Adipose tissue (tissue), 3 donors: ENCODE data around the gene ZDHHC17. TPM values are rescaled to one million over a fixed set of nuclear protein-coding genes. Genes with fewer than 3 reads are reported as not detected.

Experiments used
- H3K27ac ChIP-seq: one replicate; pipeline ENCODE4 v1.5.1; 2013; ENCODE audit warnings: low read depth, low read length
- WGBS, 3 donors: extraction: QIAGEN DNeasy Blood & Tissue Kit; methylation state at CpG; one replicate each; pipeline ENCODE4 v1.1.7; 2013; 5-methylcytosine and 5-hydroxymethylcytosine counted together
- polyA plus RNA-seq, 3 donors: library from polyadenylated mRNA; stranded (reverse); fragments of 200-250 nt; gene quantifications; one replicate each; pipeline ENCODE4 v1.2.3, GENCODE V29; 2013
- donor health status: healthy with polysubstance abuse.
- donor health status: Bipolar disorder and iron deficiency.
- donor health status: healthy.

The ZDHHC17 gene
- polyA plus RNA-seq, 3 donors = 7.3 to 13.4 (median 8.4) TPM

- WGBS, 3 donors = 72 to 95% (median 91%) methylated on average over 2 of the region's 2 CpGs
- H3K27ac ChIP-seq = no peak overlapping the region
Observed at GRCh38 chr12:76799362-76799761, 35.4 kb downstream of the ZDHHC17 start.

- 92 to 97% (median 96%) methylated on average over 3 of the region's 3 CpGs for WGBS, 3 donors
- H3K27ac ChIP-seq = no peak overlapping the region
Observed at GRCh38 chr12:76802060-76802459, 38.1 kb downstream of the ZDHHC17 start.

GRCh38 chr12:76804435-76804976 is 40.6 kb downstream of the ZDHHC17 start:
- 82 to 97% (median 86%) methylated on average over 8 of the region's 8 CpGs for WGBS, 3 donors

GRCh38 chr12:76810671-76811419 is 46.9 kb downstream of the ZDHHC17 start:
- H3K27ac ChIP-seq = no peak overlapping the region
- 72 to 75% (median 72%) methylated on average over 6 of the region's 6 CpGs for WGBS, 3 donors

More at GRCh38 chr12:76804435-76804976, 40.6 kb downstream of the ZDHHC17 start:
- no peak overlapping the region for H3K27ac ChIP-seq

GRCh38 chr12:76811976-76812375 is 48.1 kb downstream of the ZDHHC17 start:
- H3K27ac ChIP-seq = no peak overlapping the region
- 85 to 88% (median 88%) methylated on average over 1 of the region's 1 CpG for WGBS, 3 donors

- H3K27ac ChIP-seq = no peak overlapping the region
Observed at GRCh38 chr12:76813265-76813664, 49.4 kb downstream of the ZDHHC17 start.

- WGBS, 3 donors = 85 to 89% (median 88%) methylated on average over 4 of the region's 4 CpGs
- no peak overlapping the region for H3K27ac ChIP-seq
Observed at GRCh38 chr12:76813972-76814371, 50.1 kb downstream of the ZDHHC17 start.

GRCh38 chr12:76820888-76821482 is 57.1 kb downstream of the ZDHHC17 start:
- no peak overlapping the region for H3K27ac ChIP-seq
- WGBS, 3 donors = 25 to 50% (median 39%) methylated on average over 2 of the region's 2 CpGs

GRCh38 chr12:76830436-76830835 is 66.5 kb downstream of the ZDHHC17 start:
- no peak overlapping the region for H3K27ac ChIP-seq

- WGBS, 3 donors = 63 to 81% (median 80%) methylated on average over 3 of the region's 3 CpGs
- no peak overlapping the region for H3K27ac ChIP-seq
Observed at GRCh38 chr12:76836633-76837032, 72.7 kb downstream of the ZDHHC17 start.

GRCh38 chr12:76847260-76847659 is 83.3 kb downstream of the ZDHHC17 start:
- H3K27ac ChIP-seq = no peak overlapping the region
- 77 to 92% (median 85%) methylated on average over 2 of the region's 2 CpGs for WGBS, 3 donors

- H3K27ac ChIP-seq = no peak overlapping the region
- WGBS, 3 donors = 90 to 95% (median 93%) methylated on average over 2 of the region's 2 CpGs
Observed at GRCh38 chr12:76848132-76848531, 84.2 kb downstream of the ZDHHC17 start.

- WGBS, 3 donors = 94 to 100% (median 99%) methylated on average over 1 of the region's 1 CpG
Observed at GRCh38 chr12:76852106-76852505, 88.2 kb downstream of the ZDHHC17 start.

GRCh38 chr12:76855271-76855670 is 91.4 kb downstream of the ZDHHC17 start:
- no peak overlapping the region for H3K27ac ChIP-seq
- 95 to 98% (median 97%) methylated on average over 4 of the region's 4 CpGs for WGBS, 3 donors

More at GRCh38 chr12:76852106-76852505, 88.2 kb downstream of the ZDHHC17 start:
- no peak overlapping the region for H3K27ac ChIP-seq

GRCh38 chr12:76856018-76856644 is 92.2 kb downstream of the ZDHHC17 start:
- WGBS, 3 donors = 78 to 91% (median 85%) methylated on average over 1 of the region's 1 CpG
- H3K27ac ChIP-seq = no peak overlapping the region

GRCh38 chr12:76859611-76860010 is 95.7 kb downstream of the ZDHHC17 start:
- H3K27ac ChIP-seq = no peak overlapping the region
- WGBS, 3 donors = 54 to 75% (median 62%) methylated on average over 4 of the region's 4 CpGs

- H3K27ac ChIP-seq = no peak overlapping the region
- 63 to 84% (median 83%) methylated on average over 3 of the region's 3 CpGs for WGBS, 3 donors
Observed at GRCh38 chr12:76860256-76860655, 96.3 kb downstream of the ZDHHC17 start.

- 90 to 94% (median 91%) methylated on average over 12 of the region's 12 CpGs for WGBS, 3 donors
- no peak overlapping the region for H3K27ac ChIP-seq
Observed at GRCh38 chr12:76863005-76863670, 99.2 kb downstream of the ZDHHC17 start.

- WGBS, 3 donors = 52 to 62% (median 59%) methylated on average over 4 of the region's 4 CpGs
- H3K27ac ChIP-seq = no peak overlapping the region
Observed at GRCh38 chr12:76863837-76864236, 99.9 kb downstream of the ZDHHC17 start.
